Measurements from ENCODE around the gene PARP8.

PARP8 gene

DNA sequence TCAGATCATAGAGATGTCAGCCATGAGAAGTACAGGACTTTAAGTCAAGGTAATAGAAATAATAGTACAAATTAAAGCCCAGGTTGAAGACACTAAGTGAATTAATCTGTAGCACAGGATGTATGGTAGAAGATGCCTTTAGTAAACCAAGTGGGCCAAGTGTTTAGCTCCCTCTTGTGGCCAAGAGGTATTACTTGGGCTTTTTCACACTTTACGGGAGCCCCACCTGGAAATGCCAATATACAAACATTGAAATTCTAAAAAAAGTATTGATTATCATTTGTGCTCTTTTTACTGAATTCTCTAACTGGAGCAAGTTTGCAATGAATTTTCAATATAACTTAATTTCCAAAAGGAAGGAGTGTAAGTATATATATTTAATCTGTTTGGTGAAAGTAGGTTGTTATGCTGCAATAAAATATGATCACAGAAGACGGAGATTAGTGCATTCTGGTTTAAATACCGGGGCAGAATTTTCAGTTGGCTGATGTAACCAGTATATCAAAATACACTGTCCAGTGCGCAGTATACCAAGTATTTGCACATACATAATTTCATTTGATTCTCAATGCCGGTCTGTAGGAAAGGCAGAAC is 84.7 kb downstream of the PARP8 start:
- Histone ChIP-seq H3K27ac (ENCODE audit: low read depth, low read length) (no peak overlapping the region), H3K36me3 (ENCODE audit: insufficient read depth, low read length) (peaks cover 3% of the 10 kb centered on the region; the same call in 1 of the 2 replicates), H3K4me3 (ENCODE audit: low read length) (no peak overlapping the region), H3K27me3 (ENCODE audit: insufficient read depth, low read length) (no peaks in the 10 kb centered on the region), H3K4me1 (ENCODE audit: insufficient read depth, low read length) (no peaks in the 10 kb centered on the region), H3K9me3 (ENCODE audit: insufficient read depth, low read depth, low read length) (no peaks in the 10 kb centered on the region), H3K9ac (ENCODE audit: low read depth, low read length) (no peak overlapping the region)
- 75% methylated on average over 4 of the region's 5 CpGs for WGBS

DNA sequence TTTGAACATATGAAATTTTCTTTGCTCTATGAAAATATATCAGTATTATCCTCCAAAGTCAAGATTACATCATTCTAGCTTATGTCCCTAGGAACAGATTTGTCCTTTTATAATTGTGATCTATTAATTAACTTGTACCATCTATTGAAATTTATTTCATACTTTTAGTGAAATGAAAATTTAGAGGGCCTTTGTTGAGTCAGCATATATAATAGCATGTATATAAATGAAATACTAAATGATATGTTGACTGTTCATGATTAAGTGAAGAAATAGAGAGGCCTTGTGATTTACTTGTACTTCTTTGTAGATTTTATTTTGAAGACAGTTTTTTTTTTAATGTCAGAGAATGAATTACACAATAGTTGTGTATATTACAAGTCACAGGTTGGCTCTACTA is 86.4 kb downstream of the PARP8 start:
- Histone ChIP-seq H3K9me3 (ENCODE audit: insufficient read depth, low read depth, low read length) (no peaks in the 10 kb centered on the region), H3K4me3 (ENCODE audit: low read length) (no peak overlapping the region), H3K27me3 (ENCODE audit: insufficient read depth, low read length) (no peaks in the 10 kb centered on the region), H3K4me1 (ENCODE audit: insufficient read depth, low read length) (no peaks in the 10 kb centered on the region), H3K36me3 (ENCODE audit: insufficient read depth, low read length) (peaks cover 3% of the 10 kb centered on the region; the same call in 1 of the 2 replicates), H3K9ac (ENCODE audit: low read depth, low read length) (no peak overlapping the region), H3K27ac (ENCODE audit: low read depth, low read length) (no peak overlapping the region)

DNA sequence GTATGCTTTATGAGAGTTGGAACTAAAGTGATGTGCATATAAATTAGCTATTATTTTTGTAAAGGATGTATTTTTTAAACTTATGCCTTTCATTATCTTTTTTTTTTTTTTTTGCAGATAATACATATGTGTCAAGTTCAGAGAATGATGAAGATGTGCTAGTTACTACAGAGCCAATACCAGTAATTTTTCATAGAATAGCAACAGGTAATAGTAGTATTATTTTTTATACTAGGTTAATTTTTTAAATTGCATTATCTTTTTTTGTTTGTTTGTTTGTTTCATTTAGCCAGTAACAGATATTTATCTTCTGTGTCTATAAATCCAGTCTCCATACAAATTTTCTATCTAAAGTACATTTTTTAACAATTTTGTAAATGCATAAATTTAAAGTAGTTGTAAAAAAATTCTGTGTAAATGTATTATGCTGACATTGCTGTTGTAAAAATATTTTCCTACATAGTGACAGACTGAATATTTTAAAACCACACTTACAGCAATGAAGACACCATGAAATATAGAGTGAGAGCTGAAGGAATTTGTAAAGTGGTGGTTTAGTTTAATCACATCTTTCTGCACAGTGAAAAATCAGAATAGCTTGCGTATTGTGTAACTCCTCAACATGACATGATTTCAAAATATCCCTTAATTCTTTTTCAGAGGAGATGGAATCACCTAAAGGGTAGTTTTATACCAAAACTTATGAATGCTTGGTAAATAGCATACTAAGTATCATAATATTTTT is 93.3 kb downstream of the PARP8 start:
- Histone ChIP-seq H3K4me3 (ENCODE audit: low read length) (no peak overlapping the region), H3K4me1 (ENCODE audit: insufficient read depth, low read length) (no peaks in the 10 kb centered on the region), H3K36me3 (ENCODE audit: insufficient read depth, low read length) (peaks cover 25% of the 10 kb centered on the region), H3K9ac (ENCODE audit: low read depth, low read length) (no peak overlapping the region), H3K27me3 (ENCODE audit: insufficient read depth, low read length) (no peaks in the 10 kb centered on the region), H3K27ac (ENCODE audit: low read depth, low read length) (no peak overlapping the region), H3K9me3 (ENCODE audit: insufficient read depth, low read depth, low read length) (no peaks in the 10 kb centered on the region)
- no CpG with 5 or more reads among the region's 1 CpG for WGBS

DNA sequence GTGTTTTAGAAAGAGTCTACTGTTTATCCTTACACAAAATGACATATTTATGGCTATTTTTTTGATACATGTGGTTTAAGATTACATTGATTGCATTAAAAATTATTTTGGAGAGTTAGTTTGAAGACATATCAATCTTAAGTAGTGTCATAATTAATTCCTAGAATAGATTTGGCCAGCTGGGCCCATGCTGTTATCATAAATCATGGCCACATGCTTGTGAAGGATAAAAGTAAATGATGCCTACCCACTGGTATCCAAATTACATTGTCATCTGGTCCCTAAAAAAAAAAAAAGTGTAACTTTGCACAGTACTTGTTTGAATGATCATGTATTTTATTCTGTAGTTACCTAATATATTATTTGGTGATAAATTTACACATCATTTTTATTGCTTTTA is 96.9 kb downstream of the PARP8 start:
- Histone ChIP-seq H3K9me3 (ENCODE audit: insufficient read depth, low read depth, low read length) (no peaks in the 10 kb centered on the region), H3K36me3 (ENCODE audit: insufficient read depth, low read length) (peaks cover 36% of the 10 kb centered on the region), H3K4me1 (ENCODE audit: insufficient read depth, low read length) (no peaks in the 10 kb centered on the region), H3K9ac (ENCODE audit: low read depth, low read length) (no peak overlapping the region), H3K27me3 (ENCODE audit: insufficient read depth, low read length) (no peaks in the 10 kb centered on the region), H3K4me3 (ENCODE audit: low read length) (no peak overlapping the region), H3K27ac (ENCODE audit: low read depth, low read length) (no peak overlapping the region)

DNA sequence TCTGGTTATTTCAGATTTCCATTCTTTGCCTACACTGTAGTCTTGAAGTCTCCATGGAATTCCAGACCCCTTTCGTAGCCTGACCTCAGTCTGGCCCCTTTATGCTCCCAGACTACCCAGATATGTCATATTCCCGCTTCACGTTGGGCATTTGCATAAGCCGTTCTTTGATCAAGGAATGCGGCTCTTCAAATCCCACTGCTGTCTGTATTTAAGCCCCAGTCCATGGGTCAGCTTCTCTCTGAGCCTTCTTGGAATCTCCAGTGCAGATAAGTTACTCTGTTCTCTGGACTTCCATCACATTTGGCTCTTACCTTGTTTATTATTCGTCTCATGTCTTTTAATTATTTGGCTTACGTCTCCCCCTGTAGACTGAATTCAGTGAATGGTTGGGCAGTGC is 97.4 kb downstream of the PARP8 start:
- Histone ChIP-seq H3K9ac (ENCODE audit: low read depth, low read length) (no peak overlapping the region), H3K4me3 (ENCODE audit: low read length) (no peak overlapping the region), H3K27ac (ENCODE audit: low read depth, low read length) (no peak overlapping the region), H3K9me3 (ENCODE audit: insufficient read depth, low read depth, low read length) (no peaks in the 10 kb centered on the region), H3K4me1 (ENCODE audit: insufficient read depth, low read length) (no peaks in the 10 kb centered on the region), H3K36me3 (ENCODE audit: insufficient read depth, low read length) (peaks cover 36% of the 10 kb centered on the region), H3K27me3 (ENCODE audit: insufficient read depth, low read length) (no peaks in the 10 kb centered on the region)
- 92% methylated on average over 7 of the region's 7 CpGs for WGBS

DNA sequence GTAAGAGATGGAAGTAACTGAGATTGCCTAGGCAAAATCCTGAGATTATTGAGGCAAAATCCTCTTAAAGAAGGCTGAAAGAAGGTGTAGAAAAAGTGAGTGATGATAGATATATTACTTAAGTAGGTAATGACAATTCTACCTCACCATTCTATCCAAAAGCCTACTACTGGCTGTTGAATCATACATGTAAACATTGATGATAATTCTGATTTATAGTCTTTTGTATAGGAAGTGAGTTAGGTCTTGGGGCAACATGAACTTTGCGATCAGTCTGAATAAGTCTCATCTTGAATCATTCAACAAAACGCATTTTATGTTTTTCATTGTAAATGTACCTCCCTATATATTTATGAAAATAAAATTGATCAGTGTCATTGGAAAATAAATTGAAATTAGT is 99.6 kb downstream of the PARP8 start:
- no peak overlapping the region for H3K4me3 ChIP-seq (ENCODE audit: low read length)
- H3K27ac ChIP-seq (ENCODE audit: low read depth, low read length): no peak overlapping the region
- H3K9me3 ChIP-seq (ENCODE audit: insufficient read depth, low read depth, low read length): no peaks in the 10 kb centered on the region
- no peak overlapping the region for H3K9ac ChIP-seq (ENCODE audit: low read depth, low read length)
- 100% methylated on average over 1 of the region's 2 CpGs for WGBS
- H3K36me3 ChIP-seq (ENCODE audit: insufficient read depth, low read length): peaks cover 29% of the 10 kb centered on the region
- no peaks in the 10 kb centered on the region for H3K4me1 ChIP-seq (ENCODE audit: insufficient read depth, low read length)
- H3K27me3 ChIP-seq (ENCODE audit: insufficient read depth, low read length): no peaks in the 10 kb centered on the region

DNA sequence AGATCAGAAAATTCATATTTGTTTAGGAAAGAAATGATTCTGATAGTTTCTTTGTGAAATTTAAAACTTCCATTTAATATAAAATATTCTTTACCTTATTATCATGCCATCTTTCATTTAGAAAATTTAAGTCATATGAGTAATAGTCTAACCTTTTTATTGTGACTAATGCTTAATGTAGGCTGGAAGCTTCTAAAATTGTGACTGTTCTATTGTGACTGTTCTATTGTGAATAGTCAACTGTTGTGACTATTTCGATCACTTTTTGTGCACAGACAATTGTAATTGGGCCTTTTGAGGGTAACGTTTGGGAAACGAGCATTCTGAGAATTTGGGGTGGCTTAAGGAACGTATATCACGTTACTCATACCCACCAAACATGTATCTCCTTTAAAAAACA is 100.0 kb downstream of the PARP8 start:
- H3K9ac ChIP-seq (ENCODE audit: low read depth, low read length): no peak overlapping the region
- no peak overlapping the region for H3K4me3 ChIP-seq (ENCODE audit: low read length)
- WGBS: 98% methylated on average over 3 of the region's 5 CpGs
- H3K27me3 ChIP-seq (ENCODE audit: insufficient read depth, low read length): no peaks in the 10 kb centered on the region
- no peak overlapping the region for H3K27ac ChIP-seq (ENCODE audit: low read depth, low read length)
- H3K9me3 ChIP-seq (ENCODE audit: insufficient read depth, low read depth, low read length): no peaks in the 10 kb centered on the region
- H3K36me3 ChIP-seq (ENCODE audit: insufficient read depth, low read length): peaks cover 27% of the 10 kb centered on the region
- no peaks in the 10 kb centered on the region for H3K4me1 ChIP-seq (ENCODE audit: insufficient read depth, low read length)

DNA sequence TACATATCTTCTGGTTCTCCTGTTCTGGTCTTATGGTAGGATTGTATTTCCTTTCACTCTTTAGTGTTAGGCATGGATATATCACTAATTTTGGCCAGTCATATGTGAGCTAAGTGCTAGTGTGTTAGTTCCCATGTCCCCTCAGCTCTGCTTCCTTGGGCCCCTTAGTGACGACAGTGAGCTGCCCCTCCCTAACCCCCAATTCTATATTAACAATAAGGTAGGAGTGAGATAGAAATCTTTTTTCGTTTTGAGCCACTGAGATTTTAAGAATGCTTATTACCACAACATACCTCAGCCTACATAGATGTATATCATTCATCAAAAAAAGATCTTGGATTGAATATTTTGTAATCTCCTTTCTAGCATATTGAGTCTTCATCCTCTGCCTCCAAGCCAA is 100.5 kb downstream of the PARP8 start:
- Histone ChIP-seq H3K27ac (ENCODE audit: low read depth, low read length) (no peak overlapping the region), H3K9ac (ENCODE audit: low read depth, low read length) (no peak overlapping the region), H3K4me3 (ENCODE audit: low read length) (no peak overlapping the region), H3K4me1 (ENCODE audit: insufficient read depth, low read length) (no peaks in the 10 kb centered on the region), H3K9me3 (ENCODE audit: insufficient read depth, low read depth, low read length) (peaks cover 5% of the 10 kb centered on the region), H3K36me3 (ENCODE audit: insufficient read depth, low read length) (peaks cover 27% of the 10 kb centered on the region), H3K27me3 (ENCODE audit: insufficient read depth, low read length) (no peaks in the 10 kb centered on the region)
- no CpG with 5 or more reads among the region's 2 CpGs for WGBS

DNA sequence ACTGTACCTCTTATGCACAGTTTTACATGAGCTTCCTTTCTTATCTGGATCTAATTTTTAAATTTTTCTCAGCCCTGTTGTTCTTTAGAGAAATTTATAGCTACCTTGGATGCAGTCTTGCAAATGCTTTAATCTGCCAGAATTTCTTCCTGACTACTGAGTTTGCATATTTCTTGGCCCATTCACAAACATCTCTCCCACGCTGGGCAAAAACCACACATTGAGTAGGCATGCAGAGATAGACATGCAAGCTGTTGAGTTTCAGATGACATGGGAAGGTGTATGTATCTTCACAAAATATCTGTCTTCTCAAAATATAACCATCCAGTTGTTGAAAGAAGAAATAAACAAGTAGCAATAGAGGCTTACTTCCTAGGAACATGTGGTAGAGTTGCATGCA is 101.2 kb downstream of the PARP8 start:
- Histone ChIP-seq H3K27ac (ENCODE audit: low read depth, low read length) (no peak overlapping the region), H3K27me3 (ENCODE audit: insufficient read depth, low read length) (no peaks in the 10 kb centered on the region), H3K4me1 (ENCODE audit: insufficient read depth, low read length) (no peaks in the 10 kb centered on the region), H3K9ac (ENCODE audit: low read depth, low read length) (no peak overlapping the region), H3K4me3 (ENCODE audit: low read length) (no peak overlapping the region), H3K9me3 (ENCODE audit: insufficient read depth, low read depth, low read length) (peaks cover 10% of the 10 kb centered on the region), H3K36me3 (ENCODE audit: insufficient read depth, low read length) (peaks cover 25% of the 10 kb centered on the region)
- WGBS: 88% methylated on average over 1 of the region's 1 CpG

DNA sequence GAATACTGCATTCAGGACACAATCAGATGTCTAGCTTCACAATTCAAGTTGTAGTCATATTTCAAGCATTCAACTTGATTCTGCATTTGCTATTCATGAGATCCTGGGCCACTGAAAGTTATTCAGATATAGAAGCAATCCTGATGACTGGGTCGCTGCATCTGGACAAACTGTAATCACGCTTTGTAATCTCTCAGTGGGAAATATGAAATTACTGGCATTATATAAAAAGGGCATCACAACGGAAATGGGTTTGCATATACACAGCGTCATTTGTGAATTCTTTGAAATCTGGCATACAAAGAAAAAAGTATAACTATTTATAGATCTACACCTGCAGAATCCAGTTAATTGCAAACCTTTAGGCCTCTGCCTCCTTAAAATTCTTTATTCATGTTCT is 102.2 kb downstream of the PARP8 start:
- Histone ChIP-seq H3K9me3 (ENCODE audit: insufficient read depth, low read depth, low read length) (peaks cover 20% of the 10 kb centered on the region), H3K36me3 (ENCODE audit: insufficient read depth, low read length) (peaks cover 27% of the 10 kb centered on the region)
- WGBS: 92% methylated on average over 2 of the region's 4 CpGs

DNA sequence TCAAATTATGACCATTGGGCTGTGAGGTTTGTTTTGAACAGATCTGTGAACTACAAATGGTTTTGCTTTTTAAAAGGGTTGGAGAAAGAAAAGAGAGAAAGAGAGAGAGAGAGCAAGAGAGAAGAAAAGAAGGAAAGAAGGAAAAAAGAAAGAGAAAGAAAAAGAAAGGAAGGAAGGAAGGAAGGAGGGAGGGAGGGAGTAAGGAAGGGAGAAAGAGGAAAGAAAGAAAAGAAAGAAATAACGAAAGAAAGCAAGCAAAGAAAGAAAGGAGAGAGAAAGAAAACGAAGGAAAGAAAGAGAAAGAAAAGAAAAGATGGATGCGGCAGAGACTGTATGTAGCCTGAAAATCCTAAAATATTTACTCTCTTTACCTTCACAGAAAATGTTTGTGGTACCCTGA is 104.0 kb downstream of the PARP8 start:
- Histone ChIP-seq H3K4me3 (ENCODE audit: low read length) (no peak overlapping the region), H3K9me3 (ENCODE audit: insufficient read depth, low read depth, low read length) (peaks cover 27% of the 10 kb centered on the region), H3K9ac (ENCODE audit: low read depth, low read length) (no peak overlapping the region), H3K4me1 (ENCODE audit: insufficient read depth, low read length) (no peaks in the 10 kb centered on the region), H3K27ac (ENCODE audit: low read depth, low read length) (no peak overlapping the region), H3K36me3 (ENCODE audit: insufficient read depth, low read length) (peaks cover 27% of the 10 kb centered on the region), H3K27me3 (ENCODE audit: insufficient read depth, low read length) (no peaks in the 10 kb centered on the region)
- 96% methylated on average over 2 of the region's 3 CpGs for WGBS

More for the DNA sequence above, 102.2 kb downstream of the PARP8 start:
- Histone ChIP-seq H3K4me3 (ENCODE audit: low read length) (no peak overlapping the region), H3K27me3 (ENCODE audit: insufficient read depth, low read length) (no peaks in the 10 kb centered on the region), H3K9ac (ENCODE audit: low read depth, low read length) (no peak overlapping the region), H3K4me1 (ENCODE audit: insufficient read depth, low read length) (no peaks in the 10 kb centered on the region), H3K27ac (ENCODE audit: low read depth, low read length) (no peak overlapping the region)

Data from HUES64 (cell line).